Hepatocyte (in vitro differentiated cells): Measurements from ENCODE around the gene CD22. TPM values are rescaled to one million over a fixed set of nuclear protein-coding genes. Genes with fewer than 3 reads are reported as not detected.

Source experiments
- DNase-seq: peaks from one replicate; pipeline ENCODE4 v3.0.0-alpha.2; 2016; ENCODE audit warnings: low spot score
- H2AFZ ChIP-seq: fragments of 200-600 bp; sonication (generic); 2 replicates; pipeline ENCODE4 v1.6.0; 2016; ENCODE audit warnings: antibody characterized with exemption, mild to moderate bottlenecking
- H3K27ac ChIP-seq: fragments of 200-600 bp; sonication (generic); 2 replicates; pipeline ENCODE4 v1.5.1; 2016; ENCODE audit warnings: mild to moderate bottlenecking
- H3K27me3 ChIP-seq: fragments of 200-600 bp; sonication (generic); 2 replicates; pipeline ENCODE4 v1.6.1; 2016
- H3K36me3 ChIP-seq: fragments of 200-600 bp; sonication (generic); replicated peaks from 2 replicates; pipeline ENCODE4 v1.5.1; 2016; ENCODE audit warnings: low read depth; ENCODE audit not compliant: insufficient read depth
- H3K4me1 ChIP-seq: fragments of 200-600 bp; sonication (generic); 2 replicates; pipeline ENCODE4 v1.5.1; 2016; ENCODE audit warnings: mild to moderate bottlenecking, moderate library complexity; ENCODE audit not compliant: insufficient read depth
- H3K4me2 ChIP-seq: fragments of 200-600 bp; sonication (generic); 2 replicates; pipeline ENCODE4 v1.6.0; 2016
- H3K4me3 ChIP-seq: fragments of 200-600 bp; sonication (generic); 2 replicates; pipeline ENCODE4 v1.5.1; 2016; ENCODE audit warnings: mild to moderate bottlenecking
- H3K79me2 ChIP-seq: fragments of 200-600 bp; sonication (generic); 2 replicates; pipeline ENCODE4 v1.6.0; 2017; ENCODE audit warnings: mild to moderate bottlenecking
- H3K9me2 ChIP-seq: fragments of 200-600 bp; sonication (generic); replicated peaks from 2 replicates; pipeline ENCODE4 v1.6.0; 2017; ENCODE audit warnings: mild to moderate bottlenecking; ENCODE audit not compliant: insufficient read depth
- H3K9me3 ChIP-seq: fragments of 200-600 bp; sonication (generic); 2 replicates; pipeline ENCODE4 v1.5.1; 2016; ENCODE audit warnings: low read depth, mild to moderate bottlenecking
- H4K20me1 ChIP-seq: fragments of 200-600 bp; sonication (generic); 2 replicates; pipeline ENCODE4 v1.6.0; 2016; ENCODE audit warnings: mild to moderate bottlenecking; ENCODE audit not compliant: insufficient read depth, poor library complexity, severe bottlenecking
- CTCF ChIP-seq: fragments of 200-600 bp; sonication (generic); IDR thresholded peaks from 2 replicates; pipeline ENCODE4 v1.5.1; 2016; ENCODE audit warnings: antibody characterized with exemption, mild to moderate bottlenecking; ENCODE audit not compliant: poor library complexity
- EZH2 ChIP-seq: fragments of 200-600 bp; sonication (generic); IDR thresholded peaks from 2 replicates; pipeline ENCODE4 v1.6.1; 2016; ENCODE audit warnings: antibody characterized with exemption, mild to moderate bottlenecking, borderline replicate concordance
- EZH2phosphoT487 ChIP-seq: fragments of 200-600 bp; sonication (generic); IDR thresholded peaks from one replicate; pipeline ENCODE4 v1.6.1; 2018; ENCODE audit warnings: antibody characterized with exemption, mild to moderate bottlenecking, low read depth, moderate library complexity; ENCODE audit not compliant: unreplicated experiment, severe bottlenecking
- WGBS: methylation state at CpG from one replicate; pipeline ENCODE4 v1.1.6; 2016; ENCODE audit warnings: low lambda C conversion rate; ENCODE audit errors: missing lambda C conversion rate; 5-methylcytosine and 5-hydroxymethylcytosine counted together
- polyA plus RNA-seq: library from polyadenylated mRNA; unstranded; fragments of >200 nt; fragmentation: Nextera tagmentation; extraction: Ambion mirVana; gene quantifications from 2 replicates; pipeline ENCODE4 v1.2.1, GENCODE V29; 2016
- total RNA-seq: library from RNA; depleted of rRNA; stranded (reverse); fragments of >200 nt; gene quantifications from 2 replicates; pipeline ENCODE4 v1.2.3, GENCODE V29; 2014

Gene CD22
- total and polyA plus RNA-seq, 2 experiments from 2014 or later, result 1.6 TPM; not detected in 1

GRCh38 chr19:35330475-35330874, 1.5 kb downstream of the CD22 start:
- 73% methylated on average over 7 of the region's 7 CpGs for WGBS
- Histone ChIP-seq H3K27me3 (no peaks in the 10 kb centered on the region), H3K9me3 (no peaks in the 10 kb centered on the region)

GRCh38 chr19:35331551-35332214, 2.7 kb downstream of the CD22 start:
- Histone ChIP-seq H3K9me2 (no peaks in the 10 kb centered on the region), H3K9me3 (no peaks in the 10 kb centered on the region), H3K4me3 (no peak overlapping the region), H3K79me2 (no peaks in the 10 kb centered on the region), H3K4me1 (no peaks in the 10 kb centered on the region), H2AFZ (no peak overlapping the region), H3K27ac (no peak overlapping the region), H4K20me1 (no peaks in the 10 kb centered on the region), H3K27me3 (no peaks in the 10 kb centered on the region), H3K36me3 (no peaks in the 10 kb centered on the region), H3K4me2 (no peak overlapping the region)
- no peak for TF ChIP-seq EZH2phosphoT487
- WGBS, result 90% methylated on average over 14 of the region's 14 CpGs
- DNase-seq, result no peak

More at GRCh38 chr19:35330475-35330874, 1.5 kb downstream of the CD22 start:
- no peak for DNase-seq
- Histone ChIP-seq H3K79me2 (no peaks in the 10 kb centered on the region), H3K4me3 (no peak overlapping the region), H3K9me2 (no peaks in the 10 kb centered on the region), H3K4me1 (no peaks in the 10 kb centered on the region), H3K36me3 (no peaks in the 10 kb centered on the region), H2AFZ (no peak overlapping the region), H3K27ac (no peak overlapping the region), H3K4me2 (no peak overlapping the region), H4K20me1 (no peaks in the 10 kb centered on the region)
- TF ChIP-seq EZH2phosphoT487 (no peak), CTCF (no peak), EZH2 (no peak)

- WGBS, result 86% methylated on average over 12 of the region's 12 CpGs
- H3K4me3 ChIP-seq, result no peak overlapping the region
- no peak overlapping the region for H2AFZ ChIP-seq
Observed at GRCh38 chr19:35332817-35333216, 3.8 kb downstream of the CD22 start.

More at GRCh38 chr19:35332817-35333216, 3.8 kb downstream of the CD22 start:
- Histone ChIP-seq H3K27ac (no peak overlapping the region), H4K20me1 (no peaks in the 10 kb centered on the region), H3K4me2 (no peak overlapping the region), H3K79me2 (no peaks in the 10 kb centered on the region), H3K9me2 (no peaks in the 10 kb centered on the region), H3K9me3 (no peaks in the 10 kb centered on the region), H3K27me3 (no peaks in the 10 kb centered on the region), H3K4me1 (no peaks in the 10 kb centered on the region), H3K36me3 (no peaks in the 10 kb centered on the region)
- DNase-seq, result no peak
- TF ChIP-seq EZH2 (no peak), EZH2phosphoT487 (no peak), CTCF (no peak)
